Activated CD8-positive, alpha-beta memory T cell treated with anti-CD3 and anti-CD28 coated beads for 36 hours (primary cell): Measurements from ENCODE around the gene SLC37A1. TPM values are rescaled to one million over a fixed set of nuclear protein-coding genes. Genes with fewer than 3 reads are reported as not detected.
"Not testable (repeated sequence)": the region's sequence is repeated elsewhere in the genome, so short reads cannot be mapped to it uniquely, and the experiment has no call there.

Experiments used
- CTCF ChIA-PET: fragments of 350-600 bp; sonication (Branson Sonifier 250); formaldehyde crosslinking; loops from one replicate; lab custom pipeline; 2021; ENCODE audit warnings: antibody characterized with exemption; lab: Charles Lee
- POLR2A ChIA-PET: fragments of 350-600 bp; sonication (Branson Sonifier 250); formaldehyde crosslinking; loops from one replicate; lab custom pipeline; 2021; ENCODE audit warnings: antibody characterized with exemption; lab: Charles Lee
- total RNA-seq, 2 experiments: library from RNA; stranded (reverse); gene quantifications; one replicate each; pipeline ENCODE4 v1.2.3, GENCODE V29; 2021

SLC37A1 gene
- 10 to 100 TPM; 13.6 to 14.8 TPM for total RNA-seq

GRCh38 chr21:42513151-42513984 is at the start of gene SLC37A1:
Gene SLC37A1, plus strand, starts transcription at chr21:42513852. Its CDS starts 4,603 bp downstream, at chr21:42518455.
- ChIA-PET CTCF (interaction anchor here (0.9 to 1.9 kb wide), 2 partner anchors 14 to 63 kb away, joined by 4 to 5 read pairs; no protein-coding TSS in a partner anchor), POLR2A (interaction anchor here (0.6 to 2.0 kb wide), 4 partner anchors 11 to 110 kb away, joined by 3 to 8 read pairs (median 4); no protein-coding TSS in a partner anchor)

GRCh38 chr21:42463861-42464515 is 49.7 kb upstream of the SLC37A1 start:
- ChIA-PET POLR2A (no interaction called here), CTCF (no interaction called here)

DNA sequence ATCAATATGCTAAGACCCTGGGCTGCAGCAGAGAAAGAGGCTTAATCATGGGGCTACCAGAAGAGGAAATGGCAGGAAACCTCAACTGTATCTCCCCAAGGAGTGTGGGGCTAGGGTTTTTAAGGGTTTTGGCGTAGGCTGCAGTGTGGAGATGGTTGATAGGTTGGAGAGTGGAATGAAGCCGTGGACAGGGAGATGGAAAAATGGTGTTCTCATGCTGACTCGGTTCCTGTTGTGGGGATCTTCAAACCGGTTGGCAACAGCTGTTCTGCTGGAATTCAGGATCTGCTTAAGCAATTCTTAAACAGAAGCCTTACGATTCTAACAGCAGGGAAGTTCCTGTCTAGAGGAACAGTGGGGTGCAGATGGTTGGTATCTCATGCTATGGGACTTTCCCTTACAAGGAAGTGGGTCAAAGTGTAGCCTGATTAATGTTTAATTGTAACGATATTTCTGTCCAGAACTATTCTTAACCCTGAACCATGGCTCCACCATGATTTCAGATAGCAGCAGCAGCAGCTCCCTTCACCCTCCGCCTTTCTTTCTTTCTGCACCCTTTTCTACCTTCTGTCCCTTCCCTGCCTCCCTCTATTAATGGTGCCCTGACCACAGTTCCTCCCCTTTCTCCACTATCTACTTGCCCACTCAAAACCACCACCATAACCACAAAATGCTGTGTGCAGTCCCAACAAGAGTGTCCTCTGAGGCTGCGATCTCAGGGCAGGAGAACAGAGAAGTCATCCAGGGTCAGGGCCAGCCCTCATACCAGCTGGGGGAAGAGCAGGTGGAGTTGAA is 48.4 kb upstream of the SLC37A1 start:
- POLR2A ChIA-PET, result no interaction called here
- CTCF ChIA-PET, result interaction anchor here (1.2 kb wide), 1 partner anchor 12 kb away, joined by 3 read pairs; no protein-coding TSS in a partner anchor

- ChIA-PET POLR2A (no interaction called here), CTCF (interaction anchor here (1.2 kb wide), 1 partner anchor 13 kb away, joined by 3 read pairs; no protein-coding TSS in a partner anchor)
Measured at GRCh38 chr21:42465803-42466127, 47.9 kb upstream of the SLC37A1 start.

GRCh38 chr21:42466700-42467099 is 47.0 kb upstream of the SLC37A1 start:
- POLR2A ChIA-PET, result no interaction called here
- CTCF ChIA-PET, result interaction anchor here (1.1 to 1.4 kb wide), 2 partner anchors 11 to 71 kb away, joined by 3 to 4 read pairs; no protein-coding TSS in a partner anchor

- ChIA-PET POLR2A (no interaction called here), CTCF (interaction anchor here (1.1 to 1.4 kb wide), 2 partner anchors 12 to 70 kb away, joined by 3 to 4 read pairs; no protein-coding TSS in a partner anchor)
Measured at GRCh38 chr21:42467140-42467983, 46.3 kb upstream of the SLC37A1 start.

- ChIA-PET POLR2A (no interaction called here), CTCF (no interaction called here)
Measured at GRCh38 chr21:42468491-42469131, 45.0 kb upstream of the SLC37A1 start.

DNA sequence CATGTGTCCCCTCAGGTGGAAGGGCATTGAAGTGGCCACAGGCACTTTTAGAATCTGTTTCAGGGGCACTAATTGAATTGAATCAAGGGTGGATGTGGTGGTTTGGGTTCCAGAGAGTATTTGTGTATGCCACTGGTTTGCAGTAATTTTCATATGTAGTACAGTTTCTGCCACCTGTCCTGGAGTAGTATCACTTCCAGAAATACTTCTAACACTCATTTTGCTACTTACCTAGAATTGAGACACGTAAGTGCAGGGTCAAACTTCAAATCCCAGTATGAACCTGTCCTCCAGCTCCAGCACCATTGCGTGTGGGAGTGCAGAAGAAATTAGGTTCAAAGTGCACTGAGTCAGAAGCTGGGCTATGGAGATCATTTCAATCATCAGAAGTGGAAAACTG is 44.4 kb upstream of the SLC37A1 start:
- CTCF ChIA-PET, result no interaction called here
- POLR2A ChIA-PET, result no interaction called here

GRCh38 chr21:42469726-42470125 is 43.9 kb upstream of the SLC37A1 start:
- CTCF ChIA-PET, POLR2A ChIA-PET: not testable (repeated sequence)

DNA sequence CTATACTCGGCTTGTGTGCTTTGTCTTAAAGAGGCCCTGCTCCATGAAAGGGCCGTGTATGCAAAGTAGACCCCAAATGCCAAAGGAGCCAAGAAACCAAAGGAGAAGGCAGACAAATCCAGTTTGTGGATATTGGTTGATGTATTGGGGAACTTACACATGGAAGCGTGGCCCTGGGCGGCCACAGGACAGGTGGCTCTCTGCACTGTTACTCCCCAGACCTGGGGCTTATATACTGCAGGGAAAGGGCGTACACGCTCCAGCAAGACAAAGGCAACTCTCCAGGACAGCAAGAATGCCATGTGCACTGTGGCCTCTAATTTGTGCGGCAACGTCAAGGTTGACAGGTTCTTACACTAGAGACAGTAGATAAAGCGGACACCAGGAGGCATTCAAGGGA is 42.4 kb upstream of the SLC37A1 start:
- CTCF ChIA-PET, result no interaction called here
- POLR2A ChIA-PET, result no interaction called here

DNA sequence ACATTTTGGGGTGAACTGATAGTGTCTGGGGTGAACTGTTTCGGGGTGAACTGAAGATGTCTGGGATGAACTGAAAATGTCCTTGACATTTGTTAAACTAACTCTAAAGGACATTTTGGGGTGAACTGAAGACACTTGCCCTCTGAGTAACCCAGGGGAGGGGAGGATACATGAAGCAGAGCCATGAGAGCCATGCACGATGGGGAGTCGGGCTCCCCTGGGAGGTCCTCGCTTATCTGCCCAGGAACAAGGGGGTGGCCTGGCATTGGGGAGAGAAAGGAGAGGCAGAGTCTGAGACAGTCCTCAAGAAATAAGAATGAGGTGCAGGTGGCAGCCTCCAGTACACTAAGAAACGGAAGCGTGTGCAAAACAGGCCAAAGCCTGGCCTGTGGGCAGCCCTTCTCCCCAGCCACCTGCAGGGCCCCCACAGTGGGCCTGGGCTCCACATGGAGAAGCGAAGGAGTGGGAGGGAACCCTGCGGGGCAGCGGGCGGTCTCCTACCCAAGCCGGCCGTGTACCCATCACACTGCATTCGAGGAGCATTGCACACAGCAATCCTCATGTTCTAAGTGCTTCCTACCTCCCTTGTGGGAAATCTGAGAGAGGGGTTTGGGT is 41.8 kb upstream of the SLC37A1 start:
- CTCF ChIA-PET, result no interaction called here
- POLR2A ChIA-PET, result no interaction called here

- ChIA-PET CTCF (interaction anchor here (0.7 kb wide), 1 partner anchor 327 kb away, joined by 3 read pairs; no protein-coding TSS in a partner anchor), POLR2A (no interaction called here)
Measured at GRCh38 chr21:42472521-42472920, 41.1 kb upstream of the SLC37A1 start.

DNA sequence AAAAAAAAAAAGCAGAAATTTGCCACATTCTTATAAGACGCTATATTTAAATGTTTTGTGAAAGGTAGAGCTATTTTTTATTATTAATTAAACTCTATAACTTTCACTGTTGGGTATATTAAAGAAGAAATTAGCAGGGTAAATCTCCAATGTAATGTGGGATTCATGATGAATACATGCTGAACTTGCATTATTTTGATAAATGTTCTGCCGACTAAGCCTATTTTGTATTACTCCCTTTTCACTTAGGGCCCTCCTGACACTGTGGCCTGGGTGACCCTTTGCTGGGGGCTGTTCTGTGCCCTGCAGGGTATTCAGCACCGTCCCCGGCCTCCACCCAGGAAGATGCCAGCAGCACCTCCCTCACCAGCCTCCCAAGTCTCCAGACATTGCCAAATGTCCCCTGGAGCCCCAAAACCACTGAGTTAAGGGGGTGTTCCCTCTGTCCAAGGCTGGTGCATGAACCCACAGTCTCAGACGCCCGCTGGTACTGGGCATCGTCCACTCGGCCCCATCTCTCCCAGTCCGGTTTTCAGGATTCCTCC is 40.1 kb upstream of the SLC37A1 start:
- ChIA-PET CTCF (interaction anchor here (0.7 kb wide), 1 partner anchor 328 kb away, joined by 3 read pairs; no protein-coding TSS in a partner anchor), POLR2A (no interaction called here)

DNA sequence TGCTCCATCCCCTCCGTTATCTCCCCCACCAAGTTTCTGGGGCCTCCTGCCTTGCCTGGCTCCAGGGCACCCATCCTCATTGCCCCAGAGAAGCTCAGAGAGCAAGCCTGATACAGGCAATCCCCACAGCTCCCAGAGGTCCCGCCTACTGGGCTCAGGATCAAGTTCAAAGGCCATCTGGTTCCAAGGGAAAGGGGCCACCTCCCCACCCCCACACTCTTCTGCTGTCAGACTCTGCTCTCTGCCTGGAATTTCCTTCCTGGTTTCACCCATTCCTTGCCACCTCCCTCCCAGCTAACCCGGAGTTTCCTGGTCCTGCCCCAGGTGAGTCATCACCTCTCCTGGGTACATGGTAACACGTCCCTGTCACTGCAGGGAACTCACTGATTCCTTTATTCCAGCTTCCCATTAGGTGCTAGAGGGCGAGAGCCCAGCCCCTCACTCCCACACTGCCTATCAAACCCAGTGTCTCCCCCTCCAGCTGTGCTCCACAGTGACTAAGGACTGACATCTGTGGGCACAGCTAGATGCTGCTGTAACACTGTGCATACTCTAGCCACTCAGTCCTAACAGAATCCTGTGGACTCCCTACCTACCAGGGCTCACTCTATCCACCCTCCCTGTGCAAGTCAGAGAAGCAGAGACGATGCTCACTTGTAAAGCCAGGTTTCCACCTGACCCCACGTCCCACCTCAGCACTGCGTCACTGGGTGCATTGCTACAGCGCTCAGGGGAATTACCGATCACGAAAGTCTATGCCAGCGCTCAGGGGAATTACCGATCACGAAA is 39.4 kb upstream of the SLC37A1 start:
- ChIA-PET POLR2A (no interaction called here), CTCF (no interaction called here)

- POLR2A ChIA-PET, result no interaction called here
- CTCF ChIA-PET, result no interaction called here
Measured at GRCh38 chr21:42475036-42475435, 38.6 kb upstream of the SLC37A1 start.

DNA sequence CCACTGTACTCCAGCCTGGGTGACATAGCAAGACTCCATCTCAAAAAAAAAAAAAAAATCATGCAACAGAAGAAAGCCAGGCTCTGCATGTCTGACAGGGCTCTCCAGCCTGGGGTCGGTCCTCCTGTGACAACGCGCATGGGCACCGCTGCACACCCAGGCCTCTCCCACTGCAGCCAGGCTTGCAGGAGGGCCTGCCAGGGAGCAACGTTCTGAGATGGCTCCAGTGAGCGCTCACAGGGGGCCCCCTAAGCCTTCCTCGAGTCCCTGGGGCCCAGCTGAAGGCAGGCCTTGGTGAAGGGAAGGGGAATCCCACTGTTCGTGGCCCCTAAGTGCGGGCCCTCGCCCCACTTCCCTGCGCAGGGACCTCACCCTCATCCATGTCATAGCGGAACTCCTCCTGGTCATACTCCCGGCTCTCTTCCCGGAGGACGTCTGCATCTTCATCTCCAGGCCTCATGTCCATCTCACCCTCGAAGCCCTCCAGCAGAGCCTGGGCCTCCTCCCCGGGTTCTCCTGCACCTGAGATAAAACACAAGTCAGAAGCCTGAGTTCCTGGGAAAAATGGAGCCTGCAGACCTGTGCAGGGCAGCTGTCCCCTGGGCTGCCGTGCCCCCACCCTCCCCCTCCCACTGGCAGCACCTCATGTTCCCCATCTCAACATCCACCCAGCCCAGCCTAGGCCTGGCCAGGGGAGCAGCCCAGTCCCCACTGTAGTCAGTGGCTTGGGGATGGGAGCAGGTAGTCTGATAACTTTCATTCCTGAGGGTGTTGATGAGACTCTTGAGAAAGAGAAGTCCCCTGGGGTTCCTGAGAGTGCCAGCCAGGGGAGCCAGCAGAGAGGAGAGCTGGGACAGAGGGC is 37.9 kb upstream of the SLC37A1 start:
- ChIA-PET POLR2A (no interaction called here), CTCF (no interaction called here)
